Osteoblast (primary cell): ENCODE measurements around the gene PCDHGB7. TPM values are rescaled to one million over a fixed set of nuclear protein-coding genes. Genes with fewer than 3 reads are reported as not detected.
"Not testable (repeated sequence)": the region's sequence is repeated elsewhere in the genome, so short reads cannot be mapped to it uniquely, and the experiment has no call there.

Source experiments
- DNase-seq: peaks from one replicate; pipeline ENCODE4 v3.0.0; 2011; ENCODE audit warnings: low spot score, mixed read lengths; ENCODE audit not compliant: insufficient read length; ENCODE audit errors: missing footprints
- H2AFZ ChIP-seq: 2 replicates; pipeline ENCODE4 v1.6.0; 2011; ENCODE audit warnings: mild to moderate bottlenecking, low read length
- H3K27ac ChIP-seq: 2 replicates; pipeline ENCODE4 v1.5.1; 2011; ENCODE audit warnings: mild to moderate bottlenecking, low read depth, low read length, moderate library complexity
- H3K27me3 ChIP-seq: 2 replicates; pipeline ENCODE4 v1.6.0; 2012; ENCODE audit warnings: mild to moderate bottlenecking, control low read depth, inconsistent platforms, low read length, moderate library complexity; ENCODE audit not compliant: insufficient read depth
- H3K36me3 ChIP-seq: 2 replicates; pipeline ENCODE4 v1.5.1; 2011; ENCODE audit warnings: mild to moderate bottlenecking, low read length, control low read depth, moderate library complexity; ENCODE audit not compliant: insufficient read depth
- H3K4me1 ChIP-seq: 2 replicates; pipeline ENCODE4 v1.5.1; 2011; ENCODE audit warnings: mild to moderate bottlenecking, low read length, control low read depth, moderate library complexity; ENCODE audit not compliant: insufficient read depth
- H3K4me2 ChIP-seq: 2 replicates; pipeline ENCODE4 v1.6.0; 2011; ENCODE audit warnings: mild to moderate bottlenecking, low read length; ENCODE audit not compliant: insufficient read depth
- H3K4me3 ChIP-seq: fragments of 200-600 bp; sonication (generic); 3 replicates; pipeline ENCODE4 v1.5.1; 2012; ENCODE audit warnings: mild to moderate bottlenecking, low read length, inconsistent platforms; ENCODE audit not compliant: insufficient read depth
- H3K79me2 ChIP-seq: 2 replicates; pipeline ENCODE4 v1.6.0; 2012; ENCODE audit warnings: mild to moderate bottlenecking, low read length, control low read depth, inconsistent platforms; ENCODE audit not compliant: insufficient read depth
- H3K9me3 ChIP-seq: 2 replicates; pipeline ENCODE4 v1.5.1; 2011; ENCODE audit warnings: low read depth, low read length, control low read depth
- H4K20me1 ChIP-seq: 2 replicates; pipeline ENCODE4 v1.6.0; 2012; ENCODE audit warnings: mild to moderate bottlenecking, low read length, control low read depth; ENCODE audit not compliant: insufficient read depth
- CTCF ChIP-seq: IDR thresholded peaks from 2 replicates; pipeline ENCODE4 v1.5.1; 2011; ENCODE audit warnings: mild to moderate bottlenecking, low read depth, low read length, moderate library complexity; ENCODE audit errors: extremely low read depth
- total RNA-seq: library from RNA; depleted of rRNA; stranded (reverse); fragments of >200 nt; gene quantifications from 2 replicates; pipeline ENCODE4 v1.2.3, GENCODE V29; 2012

Gene PCDHGB7
- total RNA-seq, 1 donor, result 18.5 TPM

GRCh38 chr5:141432726-141433125 lies 15.2 kb downstream of the PCDHGB7 start:
- Histone ChIP-seq H3K4me2 (peak overlapping the region; percentile 47), H3K4me1 (peaks cover 19% of the 10 kb centered on the region), H3K79me2 (peaks cover 42% of the 10 kb centered on the region)
- H3K4me3 ChIP-seq, H3K27me3 ChIP-seq, H3K36me3 ChIP-seq, DNase-seq, H3K9me3 ChIP-seq, H3K27ac ChIP-seq, H2AFZ ChIP-seq, H4K20me1 ChIP-seq: not testable (repeated sequence)

GRCh38 chr5:141434006-141434405 lies 16.5 kb downstream of the PCDHGB7 start:
- no peak for TF ChIP-seq CTCF
- Histone ChIP-seq H2AFZ (no peak overlapping the region), H3K27ac (no peak overlapping the region), H3K27me3 (no peaks in the 10 kb centered on the region), H3K4me2 (peak overlapping the region; percentile 44), H3K36me3 (no peaks in the 10 kb centered on the region), H3K9me3 (no peaks in the 10 kb centered on the region), H3K79me2 (peaks cover 43% of the 10 kb centered on the region), H4K20me1 (no peaks in the 10 kb centered on the region), H3K4me1 (peaks cover 19% of the 10 kb centered on the region), H3K4me3 (peak overlapping the region; percentile 27)
- DNase-seq, result no peak

GRCh38 chr5:141437221-141437620 lies 19.7 kb downstream of the PCDHGB7 start:
- peak overlapping the region; percentile 17 for H3K4me3 ChIP-seq
- H3K9me3 ChIP-seq, result no peaks in the 10 kb centered on the region
- peak overlapping the region; percentile 78 for H3K27ac ChIP-seq
- no peaks in the 10 kb centered on the region for H3K27me3 ChIP-seq
- H2AFZ ChIP-seq, result no peak overlapping the region
- TF ChIP-seq CTCF, result no peak
- H3K4me2 ChIP-seq, result peak overlapping the region; percentile 43
- H3K79me2 ChIP-seq, result peaks cover 56% of the 10 kb centered on the region
- no peaks in the 10 kb centered on the region for H3K36me3 ChIP-seq
- no peaks in the 10 kb centered on the region for H4K20me1 ChIP-seq
- DNase-seq, result peak; percentile 73
- peaks cover 23% of the 10 kb centered on the region for H3K4me1 ChIP-seq

GRCh38 chr5:141439411-141440141 lies 22.1 kb downstream of the PCDHGB7 start:
- DNase-seq, result no peak
- peak; percentile 26 for TF ChIP-seq CTCF

More at GRCh38 chr5:141439411-141440141, 22.1 kb downstream of the PCDHGB7 start:
- H3K4me2 ChIP-seq, result no peak overlapping the region
- H3K4me3 ChIP-seq, result no peak overlapping the region
- no peak overlapping the region for H2AFZ ChIP-seq
- H3K9me3 ChIP-seq, result no peaks in the 10 kb centered on the region
- no peak overlapping the region for H3K27ac ChIP-seq
- H4K20me1 ChIP-seq, result no peaks in the 10 kb centered on the region
- H3K79me2 ChIP-seq, result peaks cover 48% of the 10 kb centered on the region
- H3K27me3 ChIP-seq, result no peaks in the 10 kb centered on the region
- H3K4me1 ChIP-seq, result peaks cover 20% of the 10 kb centered on the region
- H3K36me3 ChIP-seq, result no peaks in the 10 kb centered on the region
